ENCODE data around the gene COX7A2L. TPM values are rescaled to one million over a fixed set of nuclear protein-coding genes. Genes with fewer than 3 reads are reported as not detected.
"Not testable (repeated sequence)": the region's sequence is repeated elsewhere in the genome, so short reads cannot be mapped to it uniquely, and the experiment has no call there.

COX7A2L gene
- 82.1 and 85.7 TPM in 2 replicates for total RNA-seq

GRCh38 chr2:42360890-42361727 lies at the start of gene COX7A2L:
Gene COX7A2L, minus strand, starts transcription at chr2:42361217. Its CDS starts 56 bp downstream, at chr2:42361161.
- intact Hi-C loops (cut with micrococcal nuclease), result loop anchor here (1.0 to 5.0 kb wide), 20 partner anchors 11 to 2000 kb away; partner anchors contain the start of genes CAMKMT, DYNC2LI1, EML4 and MTA3

GRCh38 chr2:42408009-42408408 lies 47.0 kb upstream of the COX7A2L start:
- intact Hi-C loops (cut with micrococcal nuclease), result no loop called here

- intact Hi-C loops (cut with micrococcal nuclease), result no loop called here
Measured at GRCh38 chr2:42407476-42407875, 46.5 kb upstream of the COX7A2L start.

- intact Hi-C loops (cut with micrococcal nuclease), result no loop called here
Measured at GRCh38 chr2:42404676-42405075, 43.7 kb upstream of the COX7A2L start.

GRCh38 chr2:42401773-42402172 lies 40.8 kb upstream of the COX7A2L start:
- intact Hi-C loops (cut with micrococcal nuclease), result no loop called here

GRCh38 chr2:42398052-42398451 lies 37.0 kb upstream of the COX7A2L start:
- intact Hi-C loops (cut with micrococcal nuclease), result not testable (repeated sequence)

GRCh38 chr2:42393320-42393719 lies 32.3 kb upstream of the COX7A2L start:
- intact Hi-C loops (cut with micrococcal nuclease), result not testable (repeated sequence)

GRCh38 chr2:42392191-42392590 lies 31.2 kb upstream of the COX7A2L start:
- intact Hi-C loops (cut with micrococcal nuclease), result no loop called here

- intact Hi-C loops (cut with micrococcal nuclease), result no loop called here
Measured at GRCh38 chr2:42390401-42390969, 29.5 kb upstream of the COX7A2L start.

- intact Hi-C loops (cut with micrococcal nuclease), result no loop called here
Measured at GRCh38 chr2:42386682-42387081, 25.7 kb upstream of the COX7A2L start.

GRCh38 chr2:42385225-42385624 lies 24.2 kb upstream of the COX7A2L start:
- intact Hi-C loops (cut with micrococcal nuclease), result no loop called here

GRCh38 chr2:42383855-42384530 lies 23.0 kb upstream of the COX7A2L start:
- intact Hi-C loops (cut with micrococcal nuclease), result no loop called here

- intact Hi-C loops (cut with micrococcal nuclease), result no loop called here
Measured at GRCh38 chr2:42382144-42382543, 21.1 kb upstream of the COX7A2L start.

GRCh38 chr2:42380026-42380425 lies 19.0 kb upstream of the COX7A2L start:
- intact Hi-C loops (cut with micrococcal nuclease), result not testable (repeated sequence)

GRCh38 chr2:42378415-42378814 lies 17.4 kb upstream of the COX7A2L start:
- intact Hi-C loops (cut with micrococcal nuclease), result no loop called here

- intact Hi-C loops (cut with micrococcal nuclease), result no loop called here
Measured at GRCh38 chr2:42376758-42377157, 15.7 kb upstream of the COX7A2L start.

GRCh38 chr2:42372474-42373200 lies 11.6 kb upstream of the COX7A2L start:
- intact Hi-C loops (cut with micrococcal nuclease), result no loop called here

GRCh38 chr2:42371611-42372473 lies 10.8 kb upstream of the COX7A2L start:
- intact Hi-C loops (cut with micrococcal nuclease), result no loop called here

- intact Hi-C loops (cut with micrococcal nuclease), result no loop called here
Measured at GRCh38 chr2:42369532-42370229, 8.7 kb upstream of the COX7A2L start.
